ENCODE results near the gene ORM1. TPM values are rescaled to one million over a fixed set of nuclear protein-coding genes. Genes with fewer than 3 reads are reported as not detected.

Gene ORM1
- total RNA-seq, 1 donor from 2014 or later = not detected

DNA sequence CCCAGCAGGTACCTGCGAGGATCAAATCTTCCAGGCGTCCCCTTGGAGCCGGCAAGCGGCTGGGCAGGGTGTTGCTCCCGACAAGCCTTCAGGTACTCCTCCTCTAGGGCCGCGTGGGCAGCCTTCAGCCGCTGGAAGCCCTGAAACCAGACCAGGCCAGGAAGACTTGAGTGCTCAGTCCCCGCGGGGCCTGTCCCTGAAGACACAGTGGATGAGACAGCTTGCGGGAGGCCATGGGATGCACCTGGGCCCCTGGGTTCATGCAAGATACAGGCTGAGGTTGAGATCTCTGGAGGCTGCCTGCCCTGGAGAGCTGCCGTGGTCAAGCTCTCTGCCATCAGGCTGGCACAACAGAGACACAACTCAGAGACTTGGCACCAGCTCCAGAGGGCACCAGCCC is 39.5 kb downstream of the ORM1 start:
- DNase-seq (ENCODE audit: low read depth) = no peak

GRCh38 chr9:114363424-114363823 is 40.5 kb downstream of the ORM1 start:
- DNase-seq (ENCODE audit: low read depth) = no peak

- no peak for DNase-seq (ENCODE audit: low read depth)
These were observed 41.5 kb downstream of the ORM1 start for GRCh38 chr9:114364134-114365041.

DNA sequence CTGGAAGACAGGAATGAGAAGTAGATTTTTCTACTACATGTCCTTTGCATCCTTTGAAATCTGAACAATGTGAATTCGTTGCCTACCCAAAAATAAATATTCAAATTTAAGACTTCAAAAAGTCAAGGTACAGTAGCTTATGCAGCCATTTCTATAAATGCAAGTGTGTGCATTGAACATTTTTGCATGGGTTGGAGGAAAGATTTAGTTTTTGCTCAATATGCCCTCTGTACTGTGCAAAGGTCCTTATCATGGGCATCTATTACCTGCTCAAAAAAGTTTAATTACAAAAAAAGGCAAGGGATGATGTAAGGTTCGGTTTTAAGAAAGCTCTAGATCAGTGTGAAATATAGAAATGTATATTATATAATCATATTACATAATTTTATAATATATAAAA is 42.3 kb downstream of the ORM1 start:
- no peak for DNase-seq (ENCODE audit: low read depth)

DNA sequence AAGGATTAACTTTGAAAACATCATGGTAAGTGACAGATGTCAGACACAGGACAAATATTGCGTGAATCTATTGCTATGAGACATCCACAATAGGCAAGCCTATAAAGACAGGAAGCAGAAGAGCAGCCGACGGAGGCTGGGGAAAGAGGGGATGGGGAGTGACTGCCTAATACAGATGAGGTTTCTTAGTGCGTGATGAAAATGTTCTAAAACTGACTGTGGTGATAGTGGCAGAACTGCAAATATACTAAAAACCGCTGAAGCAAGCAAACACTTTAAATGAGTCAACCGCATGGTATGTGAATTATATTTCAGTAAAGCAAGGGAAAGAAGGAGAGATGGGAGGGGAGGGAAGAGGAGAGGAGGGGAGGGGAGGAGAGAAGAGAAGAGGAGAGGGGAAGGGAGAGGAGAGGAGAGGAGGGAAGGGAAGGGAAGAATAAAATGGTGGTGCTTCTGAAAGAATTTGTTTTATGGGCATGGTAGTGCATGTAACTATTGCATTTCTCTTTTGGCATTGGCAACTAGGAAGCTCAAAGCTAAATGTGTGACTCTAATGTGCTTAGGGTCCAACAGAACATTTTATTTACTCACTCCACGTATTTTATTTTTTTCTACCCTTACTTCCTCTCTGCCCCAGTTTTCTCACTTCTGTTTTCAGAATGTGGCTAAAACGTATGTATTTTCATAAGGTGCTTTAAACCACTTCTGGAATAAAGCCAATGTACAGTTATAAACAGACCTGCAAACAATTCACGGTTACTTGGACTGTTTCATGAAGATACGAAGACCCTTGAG is 43.6 kb downstream of the ORM1 start:
- peak; percentile 72 for DNase-seq (ENCODE audit: low read depth)

DNA sequence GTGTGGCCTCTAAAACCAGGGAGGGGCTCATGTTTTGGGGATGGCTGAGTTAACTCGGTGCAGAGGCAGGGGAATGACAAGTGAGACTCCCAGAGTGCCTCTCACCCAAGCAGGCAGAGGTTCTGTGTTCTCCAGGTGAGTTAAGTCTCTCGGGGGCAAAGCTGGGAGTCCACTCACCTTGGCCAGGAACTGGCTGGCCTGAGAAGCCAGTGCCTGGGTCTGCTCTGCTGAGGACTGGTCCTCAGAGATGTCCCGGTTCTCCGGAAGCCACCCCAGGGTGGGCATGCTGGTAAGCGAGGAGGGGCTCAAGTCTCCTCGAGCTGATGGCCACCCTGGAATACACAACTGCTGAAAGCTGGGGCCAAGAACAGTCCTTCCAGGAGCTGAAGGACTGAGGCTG is 44.5 kb downstream of the ORM1 start:
- DNase-seq (ENCODE audit: low read depth) = no peak

- no peak for DNase-seq (ENCODE audit: low read depth)
These were observed 45.1 kb downstream of the ORM1 start for GRCh38 chr9:114367772-114368569.

DNA sequence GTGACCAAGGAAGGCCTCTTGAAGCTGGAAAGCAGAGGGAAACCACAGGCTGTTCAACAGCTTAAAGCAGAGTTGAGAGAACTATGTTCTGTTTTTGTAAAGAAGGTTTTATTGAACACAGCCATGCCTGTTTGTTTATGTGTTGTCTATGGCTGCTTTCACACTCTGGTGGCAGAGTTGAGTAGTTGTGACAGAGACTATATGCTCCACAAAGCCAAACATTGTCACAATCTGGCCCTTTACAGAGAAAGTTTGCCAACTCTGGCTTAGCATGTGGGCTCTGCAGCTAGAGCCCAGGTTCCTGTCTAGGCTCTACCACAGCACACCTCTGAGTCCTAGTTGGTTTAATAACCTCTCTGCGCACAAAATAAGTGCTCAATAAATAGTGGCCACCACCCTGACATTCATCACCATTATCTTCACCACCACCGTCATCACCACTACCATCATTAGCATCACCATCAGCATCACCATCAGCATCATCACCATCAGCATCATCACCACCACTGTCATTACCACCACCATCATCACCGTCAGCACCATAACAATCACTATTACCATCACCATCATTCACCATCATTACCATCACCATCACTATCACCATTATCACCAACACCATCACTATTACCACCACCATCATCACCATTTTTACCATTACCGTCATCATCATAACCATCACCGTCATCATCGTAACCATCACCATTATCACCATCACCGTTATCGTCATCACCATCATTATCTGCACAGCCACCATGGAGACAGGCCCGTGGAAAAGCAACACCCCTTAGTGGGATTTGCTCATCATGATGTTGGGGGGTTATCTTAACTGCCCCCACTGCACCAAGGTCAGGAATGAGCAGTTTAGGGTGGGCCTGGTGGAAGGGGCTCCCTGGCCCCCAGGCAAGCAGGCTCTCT is 46.6 kb downstream of the ORM1 start:
- peak; percentile 10 for DNase-seq (ENCODE audit: low read depth)

DNA sequence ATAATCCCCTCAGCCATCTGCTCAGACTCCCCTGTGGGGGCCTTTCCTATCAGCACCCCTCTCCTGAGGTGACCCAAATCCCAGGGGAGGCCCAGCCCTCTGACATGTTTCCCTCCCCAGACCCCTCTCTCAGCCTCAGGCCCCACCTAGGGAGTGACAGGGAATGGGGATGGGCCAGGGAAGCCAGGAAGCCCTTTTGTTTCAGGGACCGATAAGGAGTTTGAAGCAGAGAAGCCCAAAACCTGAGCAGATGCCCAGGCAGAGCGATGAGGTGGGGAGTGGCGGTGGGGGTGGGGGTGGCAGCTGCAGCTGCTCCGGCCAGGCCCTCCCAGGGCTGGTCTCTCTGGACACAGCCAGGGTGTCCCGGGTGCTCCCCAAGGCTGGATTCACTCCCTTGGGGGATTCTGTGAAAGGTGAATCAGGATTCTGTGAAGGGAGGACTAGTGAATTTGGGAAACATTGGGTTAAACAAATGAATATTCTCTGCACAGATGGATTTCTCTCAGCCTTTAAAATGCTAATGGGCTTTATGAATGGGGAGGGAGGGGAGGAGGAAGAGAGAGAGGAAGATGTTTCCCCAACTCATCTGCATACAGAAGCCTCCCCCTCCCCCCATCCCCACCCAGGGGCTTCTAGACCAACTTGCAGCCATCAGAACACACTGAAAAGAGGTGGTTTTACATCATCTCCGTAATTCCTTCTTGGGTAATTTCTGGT is 47.5 kb downstream of the ORM1 start:
- no peak for DNase-seq (ENCODE audit: low read depth)

- DNase-seq (ENCODE audit: low read depth) = no peak
These were observed 48.0 kb downstream of the ORM1 start for GRCh38 chr9:114370968-114371320.

DNA sequence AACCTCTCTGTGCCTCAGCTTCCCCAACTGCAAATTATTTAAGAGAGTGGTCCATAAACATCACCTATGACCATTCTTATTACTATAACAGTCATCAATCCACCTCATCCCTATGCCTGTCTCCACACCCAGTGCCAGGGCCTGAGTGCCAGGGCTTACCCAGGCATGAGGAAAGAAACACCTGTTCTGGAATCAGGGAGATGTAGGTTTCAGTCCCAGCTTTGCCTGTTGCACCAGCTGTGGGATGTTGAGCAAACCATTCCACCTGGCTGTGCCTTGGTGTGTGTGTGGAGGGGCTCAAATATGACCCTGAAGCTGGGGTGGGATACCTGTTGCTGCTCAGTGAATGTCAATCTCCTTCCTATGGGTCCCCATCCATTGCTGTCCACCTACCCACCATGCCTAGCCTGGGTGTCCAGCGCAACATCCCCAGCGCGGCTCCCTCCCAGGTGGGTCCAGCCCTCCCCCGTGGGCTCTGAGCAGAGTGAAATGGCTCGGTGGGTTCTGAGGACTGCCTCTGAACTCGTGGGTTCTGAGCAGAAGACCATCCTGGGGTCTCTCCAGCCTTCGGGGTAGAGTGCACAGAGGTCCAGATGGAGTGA is 48.5 kb downstream of the ORM1 start:
- DNase-seq (ENCODE audit: low read depth) = no peak

DNA sequence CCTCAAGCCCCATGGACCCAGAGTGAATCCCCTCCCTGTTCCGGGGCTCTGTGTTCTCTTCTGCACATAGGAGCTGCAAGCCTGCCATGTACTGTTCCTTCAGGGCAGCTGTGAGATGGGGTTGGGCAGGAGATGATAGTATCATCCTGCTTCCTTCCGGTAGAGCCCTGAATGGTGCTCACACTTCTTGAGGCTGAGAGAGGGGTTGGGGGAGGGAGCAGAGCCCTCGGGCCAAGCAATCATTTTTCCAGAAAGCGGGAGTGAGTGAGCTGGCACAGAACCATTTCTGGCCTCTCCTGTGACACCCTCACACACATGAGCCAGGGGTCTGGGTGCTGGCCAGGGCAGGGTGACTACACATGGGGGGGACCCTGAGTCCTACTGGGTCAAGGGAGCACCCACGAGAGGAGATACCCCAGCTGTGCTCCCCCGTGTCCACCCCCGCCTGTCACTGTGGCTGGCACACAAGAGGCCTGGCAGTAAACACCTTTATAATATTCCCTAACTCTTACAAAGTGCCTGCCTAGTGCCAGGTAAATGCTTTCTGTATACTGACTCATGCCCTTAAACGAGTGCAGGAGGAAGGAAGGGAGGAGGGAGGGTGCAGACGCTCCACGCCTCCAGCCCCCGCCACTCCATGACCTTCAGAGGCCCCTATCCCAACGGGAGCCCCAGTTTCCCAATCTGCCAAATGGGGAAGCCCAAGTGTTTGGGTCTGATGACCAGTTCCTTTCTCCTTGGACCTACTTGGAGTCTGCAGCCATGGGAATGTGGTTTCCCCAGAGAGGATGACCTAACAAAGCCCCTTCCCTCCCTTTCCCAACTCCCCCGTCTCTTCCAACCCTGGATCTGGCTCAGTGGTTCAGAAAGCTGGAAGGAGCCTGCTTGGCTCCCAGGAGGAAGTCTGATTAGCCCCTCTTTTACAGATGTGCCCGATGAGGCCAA is 49.3 kb downstream of the ORM1 start:
- DNase-seq (ENCODE audit: low read depth) = no peak

DNA sequence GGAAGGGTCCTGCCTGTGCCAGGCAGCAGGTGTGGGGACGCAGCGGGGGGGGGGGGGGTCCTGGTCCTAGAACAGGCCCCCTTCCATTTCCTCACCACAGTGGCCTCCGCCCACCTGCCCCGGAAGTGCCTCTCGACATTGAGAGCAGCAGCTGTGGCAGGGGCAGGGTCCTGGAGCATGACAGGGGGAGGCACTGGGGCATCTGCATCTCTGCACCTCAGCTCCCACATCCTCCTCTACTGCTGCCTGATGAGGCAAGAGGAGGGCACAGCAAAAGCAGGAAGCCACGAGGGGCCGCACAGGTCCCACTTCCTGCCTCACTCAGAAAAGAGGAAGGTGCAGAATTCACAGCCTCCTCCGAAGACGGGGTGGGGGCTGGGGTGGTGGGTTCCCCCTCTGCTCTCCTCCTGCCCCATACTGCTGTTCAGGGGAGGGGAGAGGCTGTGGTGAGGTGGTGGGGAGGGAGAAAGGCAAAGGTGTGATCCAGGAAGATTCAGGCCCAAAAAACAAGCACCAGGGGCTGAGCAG is 50.1 kb downstream of the ORM1 start:
- DNase-seq (ENCODE audit: low read depth) = no peak

DNA sequence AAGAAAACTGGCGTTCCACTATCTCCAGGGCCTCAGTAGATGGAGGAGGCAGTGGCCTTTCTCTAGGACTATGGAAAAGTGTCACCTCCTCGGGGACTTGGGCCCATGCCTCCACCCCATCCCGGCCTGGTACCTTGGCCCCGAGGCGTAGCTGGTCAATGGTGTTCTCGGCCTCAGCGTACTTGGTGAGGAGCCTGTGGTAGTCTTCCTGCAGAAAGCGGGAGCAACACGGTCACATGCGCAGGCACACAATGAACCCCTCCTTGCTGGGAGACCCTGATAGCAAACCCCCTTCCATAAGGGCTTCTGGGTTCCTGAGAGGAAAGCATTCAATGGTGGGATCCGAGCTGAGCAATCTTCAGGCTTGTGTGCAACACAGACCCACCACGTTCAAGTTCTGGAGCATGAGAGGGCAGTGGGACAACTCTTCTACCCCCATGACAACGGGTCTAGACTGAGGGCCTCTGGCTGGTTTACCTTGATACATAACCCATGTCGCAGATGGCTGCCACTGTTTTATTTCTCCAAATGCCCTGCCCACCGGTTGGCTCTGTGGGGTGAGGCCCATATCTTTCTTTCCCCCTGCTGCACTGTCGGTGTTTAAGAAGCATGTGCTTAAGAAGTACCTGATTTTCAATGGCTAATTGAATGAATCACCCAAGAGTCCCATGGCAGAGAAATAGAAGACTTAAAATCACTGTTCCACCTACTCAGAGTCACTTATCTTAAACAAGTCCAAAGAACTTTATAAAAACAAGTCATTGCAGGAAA is 51.2 kb downstream of the ORM1 start:
- DNase-seq (ENCODE audit: low read depth) = no peak

DNA sequence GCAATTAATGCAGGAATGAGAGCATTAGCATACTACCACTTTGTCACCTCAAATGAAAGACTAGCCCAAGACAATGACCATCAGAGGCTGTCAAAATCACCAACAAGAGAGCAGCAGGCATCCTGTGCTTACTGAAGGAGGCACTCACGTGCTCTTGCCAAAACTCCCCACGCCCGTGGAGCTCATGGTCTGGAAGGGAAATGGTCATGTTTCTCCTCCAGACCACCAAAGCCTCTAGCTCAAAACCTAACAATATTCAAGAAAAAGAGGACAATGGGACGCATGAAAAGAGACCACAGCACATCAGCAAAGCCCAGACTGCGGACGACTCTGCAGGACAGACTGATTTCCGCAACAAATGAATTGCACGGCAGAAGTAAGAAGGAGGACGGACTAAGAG is 52.0 kb downstream of the ORM1 start:
- no peak for DNase-seq (ENCODE audit: low read depth)

GRCh38 chr9:114375386-114376175 is 52.7 kb downstream of the ORM1 start:
- DNase-seq (ENCODE audit: low read depth) = no peak
